Measurements from ENCODE around the gene ARHGAP40.

The ARHGAP40 gene

DNA sequence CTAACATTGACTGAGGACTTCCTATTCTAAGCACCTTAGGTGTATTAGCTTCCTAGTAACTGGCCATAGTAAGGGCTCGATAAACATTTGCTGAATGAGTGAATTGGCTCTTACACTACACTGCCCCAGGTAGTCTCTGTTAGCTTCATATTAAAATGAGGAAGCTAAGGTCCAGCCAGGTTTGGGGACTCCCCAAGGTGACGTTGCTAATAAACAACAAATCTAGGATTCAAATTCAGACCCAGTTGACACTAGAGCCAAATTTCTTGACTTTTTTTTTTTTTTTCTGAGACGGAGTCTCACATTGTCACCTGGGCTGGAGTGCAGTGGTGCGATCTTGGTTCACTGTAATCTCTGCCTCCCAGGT is 16.2 kb downstream of the ARHGAP40 start:
- no peak for TF ChIP-seq POLR2AphosphoS5 (IDR thresholded peaks at IDR 0.05; ENCODE audit: low read depth, low read length)
- TF ChIP-seq SIN3A (IDR thresholded peaks at IDR 0.05; ENCODE audit: borderline replicate concordance, insufficient read depth, low read length): no peak
- no peak for TF ChIP-seq TAF1 (IDR thresholded peaks at IDR 0.05; ENCODE audit: borderline replicate concordance, insufficient read depth, low read length)
- TF ChIP-seq, protein P1, sequence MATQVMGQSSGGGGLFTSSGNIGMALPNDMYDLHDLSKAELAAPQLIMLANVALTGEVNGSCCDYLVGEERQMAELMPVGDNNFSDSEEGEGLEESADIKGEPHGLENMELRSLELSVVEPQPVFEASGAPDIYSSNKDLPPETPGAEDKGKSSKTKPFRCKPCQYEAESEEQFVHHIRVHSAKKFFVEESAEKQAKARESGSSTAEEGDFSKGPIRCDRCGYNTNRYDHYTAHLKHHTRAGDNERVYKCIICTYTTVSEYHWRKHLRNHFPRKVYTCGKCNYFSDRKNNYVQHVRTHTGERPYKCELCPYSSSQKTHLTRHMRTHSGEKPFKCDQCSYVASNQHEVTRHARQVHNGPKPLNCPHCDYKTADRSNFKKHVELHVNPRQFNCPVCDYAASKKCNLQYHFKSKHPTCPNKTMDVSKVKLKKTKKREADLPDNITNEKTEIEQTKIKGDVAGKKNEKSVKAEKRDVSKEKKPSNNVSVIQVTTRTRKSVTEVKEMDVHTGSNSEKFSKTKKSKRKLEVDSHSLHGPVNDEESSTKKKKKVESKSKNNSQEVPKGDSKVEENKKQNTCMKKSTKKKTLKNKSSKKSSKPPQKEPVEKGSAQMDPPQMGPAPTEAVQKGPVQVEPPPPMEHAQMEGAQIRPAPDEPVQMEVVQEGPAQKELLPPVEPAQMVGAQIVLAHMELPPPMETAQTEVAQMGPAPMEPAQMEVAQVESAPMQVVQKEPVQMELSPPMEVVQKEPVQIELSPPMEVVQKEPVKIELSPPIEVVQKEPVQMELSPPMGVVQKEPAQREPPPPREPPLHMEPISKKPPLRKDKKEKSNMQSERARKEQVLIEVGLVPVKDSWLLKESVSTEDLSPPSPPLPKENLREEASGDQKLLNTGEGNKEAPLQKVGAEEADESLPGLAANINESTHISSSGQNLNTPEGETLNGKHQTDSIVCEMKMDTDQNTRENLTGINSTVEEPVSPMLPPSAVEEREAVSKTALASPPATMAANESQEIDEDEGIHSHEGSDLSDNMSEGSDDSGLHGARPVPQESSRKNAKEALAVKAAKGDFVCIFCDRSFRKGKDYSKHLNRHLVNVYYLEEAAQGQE (IDR thresholded peaks at IDR 0.05; ENCODE audit: insufficient read depth in 1 of 2, low read depth in 2 of 2, low read length in 2 of 2): no peak
- TF ChIP-seq FOXP2 (optimal IDR thresholded peaks at IDR 0.05; ENCODE audit: borderline replicate concordance, extremely low read depth, extremely low read length, insufficient read depth): no peak

DNA sequence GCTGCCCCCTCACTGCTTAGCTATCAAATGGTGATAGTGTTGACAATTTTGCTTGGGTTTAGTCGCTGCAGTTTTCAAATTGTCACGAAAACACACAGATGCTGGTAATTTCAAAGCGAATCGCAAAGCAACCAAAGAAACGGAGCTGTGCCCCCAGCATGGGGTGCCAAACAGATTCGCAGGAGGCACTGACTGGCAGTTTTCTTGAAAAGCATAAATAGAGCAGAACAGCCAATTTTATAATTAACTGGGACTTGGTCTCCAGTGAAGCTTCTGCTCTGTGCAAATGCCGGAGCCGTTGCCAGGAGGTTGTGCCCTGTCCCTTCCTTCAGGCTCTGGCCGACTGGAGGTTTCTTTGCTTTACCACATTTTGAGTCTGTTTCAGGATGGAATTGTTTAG is 18.8 kb downstream of the ARHGAP40 start:
- no peak for TF ChIP-seq FOXP2 (optimal IDR thresholded peaks at IDR 0.05; ENCODE audit: borderline replicate concordance, extremely low read depth, extremely low read length, insufficient read depth)
- no peak for TF ChIP-seq TAF1 (IDR thresholded peaks at IDR 0.05; ENCODE audit: borderline replicate concordance, insufficient read depth, low read length)
- TF ChIP-seq SIN3A (IDR thresholded peaks at IDR 0.05; ENCODE audit: borderline replicate concordance, insufficient read depth, low read length): no peak
- TF ChIP-seq POLR2AphosphoS5 (IDR thresholded peaks at IDR 0.05; ENCODE audit: low read depth, low read length): no peak
- TF ChIP-seq, protein P1 (IDR thresholded peaks at IDR 0.05; ENCODE audit: insufficient read depth in 1 of 2, low read depth in 2 of 2, low read length in 2 of 2): no peak

DNA sequence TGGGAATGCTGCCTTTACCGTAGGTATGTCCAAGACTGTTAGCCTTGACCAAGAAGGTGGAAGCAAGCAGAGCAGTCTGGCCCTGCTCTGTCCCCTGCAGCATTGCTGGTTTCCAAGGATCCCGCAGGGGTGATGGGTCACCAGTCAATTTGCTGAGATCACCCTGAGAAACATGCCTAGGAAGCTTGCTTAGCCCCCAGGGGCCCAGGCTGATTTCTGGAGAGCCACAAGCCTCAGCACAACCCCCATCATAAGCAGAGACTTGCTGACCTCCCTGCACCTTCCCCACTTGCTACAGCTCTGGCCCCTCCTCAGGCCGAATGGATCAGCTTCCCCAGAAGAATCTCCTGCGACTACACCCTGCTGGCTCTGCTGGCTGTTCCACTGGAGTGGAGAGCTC is 21.5 kb downstream of the ARHGAP40 start:
- TF ChIP-seq, protein P1 (IDR thresholded peaks at IDR 0.05; ENCODE audit: insufficient read depth in 1 of 2, low read depth in 2 of 2, low read length in 2 of 2): no peak
- TF ChIP-seq POLR2AphosphoS5 (IDR thresholded peaks at IDR 0.05; ENCODE audit: low read depth, low read length) (no peak), SIN3A (IDR thresholded peaks at IDR 0.05; ENCODE audit: borderline replicate concordance, insufficient read depth, low read length) (no peak)

DNA sequence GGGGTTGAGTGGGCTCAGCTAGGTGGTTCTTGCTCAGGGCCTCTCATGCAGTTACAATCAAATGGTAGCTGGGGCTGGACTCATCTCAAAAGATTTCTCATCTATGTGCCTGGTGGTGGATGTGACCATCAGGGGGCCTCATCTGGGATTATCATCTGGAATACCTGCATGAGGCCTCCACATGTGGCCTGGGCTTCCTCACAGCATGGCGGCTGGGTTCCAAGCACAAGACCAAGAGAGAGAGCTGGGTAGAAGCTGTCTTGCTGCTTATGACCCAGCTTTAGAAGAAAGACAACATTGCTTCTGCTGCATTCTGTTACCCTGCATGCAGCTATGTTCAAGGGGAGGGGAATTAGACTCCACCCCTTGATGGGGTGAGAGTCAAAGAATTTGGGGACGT is 22.5 kb downstream of the ARHGAP40 start:
- TF ChIP-seq POLR2AphosphoS5 (IDR thresholded peaks at IDR 0.05; ENCODE audit: low read depth, low read length) (no peak), TAF1 (IDR thresholded peaks at IDR 0.05; ENCODE audit: borderline replicate concordance, insufficient read depth, low read length) (no peak), SIN3A (IDR thresholded peaks at IDR 0.05; ENCODE audit: borderline replicate concordance, insufficient read depth, low read length) (no peak), FOXP2 (optimal IDR thresholded peaks at IDR 0.05; ENCODE audit: borderline replicate concordance, extremely low read depth, extremely low read length, insufficient read depth) (no peak)
- TF ChIP-seq, protein P1 (IDR thresholded peaks at IDR 0.05; ENCODE audit: insufficient read depth in 1 of 2, low read depth in 2 of 2, low read length in 2 of 2): no peak

DNA sequence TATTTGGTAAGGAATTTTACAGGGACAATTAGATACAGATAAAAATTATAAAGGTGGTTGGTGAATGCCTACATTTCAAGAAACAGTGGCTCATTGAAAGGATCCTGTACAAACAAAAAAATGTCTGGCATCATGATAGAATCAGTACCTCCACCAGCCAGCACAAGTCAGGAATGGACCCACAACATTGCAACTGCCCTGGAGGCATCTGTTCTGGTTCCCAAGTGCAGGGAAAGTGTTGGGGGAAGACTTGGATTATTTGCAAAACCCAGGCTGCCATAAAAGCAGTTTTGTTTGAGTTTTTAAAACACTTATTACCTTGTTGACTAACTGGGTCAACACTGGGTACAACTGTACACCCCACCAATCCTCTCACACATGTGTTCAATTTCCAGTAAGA is 24.3 kb downstream of the ARHGAP40 start:
- TF ChIP-seq SIN3A (IDR thresholded peaks at IDR 0.05; ENCODE audit: borderline replicate concordance, insufficient read depth, low read length): no peak
- no peak for TF ChIP-seq POLR2AphosphoS5 (IDR thresholded peaks at IDR 0.05; ENCODE audit: low read depth, low read length)
- TF ChIP-seq TAF1 (IDR thresholded peaks at IDR 0.05; ENCODE audit: borderline replicate concordance, insufficient read depth, low read length): no peak
- no peak for TF ChIP-seq FOXP2 (optimal IDR thresholded peaks at IDR 0.05; ENCODE audit: borderline replicate concordance, extremely low read depth, extremely low read length, insufficient read depth)
